Measurements from ENCODE around the gene GRM6.

GRCh38 chr5:178993955-178994579 lies 1.1 kb downstream of the GRM6 start:
- TF ChIP-seq CTCF (optimal IDR thresholded peaks at IDR 0.05 in 1 of 3, IDR thresholded peaks at IDR 0.05 in 1 of 3, conservative IDR thresholded peaks at IDR 0.05 in 1 of 3; ENCODE audit: extremely low read depth in 1 of 3, insufficient read depth in 2 of 3, low read length in 3 of 3) (no peak), EZH2 (IDR thresholded peaks at IDR 0.05; ENCODE audit: low read length) (no peak)
